ENCODE data around the gene C6orf15. TPM values are rescaled to one million over a fixed set of nuclear protein-coding genes. Genes with fewer than 3 reads are reported as not detected.

The C6orf15 gene
- total RNA-seq, 1 experiment from 2014 or later, result not detected

DNA sequence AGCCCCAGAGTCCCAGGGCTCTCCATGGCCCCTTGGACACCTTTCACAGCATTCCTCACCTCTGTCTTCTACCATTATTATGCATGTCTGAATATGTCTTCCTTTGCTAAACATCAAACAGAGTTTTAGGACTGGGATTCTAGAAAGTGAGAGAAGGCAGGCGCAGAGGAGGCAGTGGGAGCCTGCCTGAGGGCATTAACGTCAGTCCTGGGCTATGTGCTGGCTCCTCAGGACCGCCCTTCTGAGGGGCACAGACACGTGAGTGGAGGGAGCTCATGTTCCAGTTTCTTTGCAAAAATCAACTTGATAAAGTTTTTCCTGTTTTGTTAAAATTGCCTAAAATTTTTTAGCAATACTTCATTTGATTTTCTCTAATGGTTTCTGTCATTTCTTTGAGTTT lies 38.0 kb downstream of the C6orf15 start (continued):
- no peak for TF ChIP-seq REST (IDR thresholded peaks at IDR 0.05; ENCODE audit: low read depth)
- TF ChIP-seq YY1 (IDR thresholded peaks at IDR 0.05; ENCODE audit: extremely low read depth, insufficient replicate concordance, low read depth, low read length), result no peak
- no peak for TF ChIP-seq EGR1 (IDR thresholded peaks at IDR 0.05; ENCODE audit: low read depth)
- no peak for TF ChIP-seq SIN3A (IDR thresholded peaks at IDR 0.05; ENCODE audit: low read depth)

- Histone ChIP-seq H3K4me1 (ENCODE audit: control insufficient read depth in 1 of 2, insufficient read depth in 2 of 2, low read length in 2 of 2) (peaks cover 4 to 14% of the 10 kb centered on the region in 2 experiments; a peak in 3 of 4 replicates), H4K20me1 (ENCODE audit: insufficient read depth) (no peaks in the 10 kb centered on the region), H3K36me3 (ENCODE audit: control insufficient read depth in 1 of 2, insufficient read depth in 2 of 2, low read length in 2 of 2) (no peaks in the 10 kb centered on the region), H3K4me2 (ENCODE audit: low read length) (peak overlapping the region; percentile 20; the same call in 1 of the 2 replicates), H3K9me3 (ENCODE audit: control insufficient read depth in 1 of 2, insufficient read depth in 1 of 2, low read depth in 1 of 2, low read length in 2 of 2) (no peaks in the 10 kb centered on the region), H3K9ac (ENCODE audit: low read length) (no peak overlapping the region), H2AFZ (ENCODE audit: low read depth, low read length, poor library complexity, severe bottlenecking) (peak overlapping the region; percentile 20), H3K27ac (ENCODE audit: low read depth, low read length) (no peak overlapping the region), H3K79me2 (ENCODE audit: insufficient read depth, low read length) (no peaks in the 10 kb centered on the region), H3K27me3 (ENCODE audit: insufficient read depth, low read length) (no peaks in the 10 kb centered on the region), H3K4me3 (replicated peaks in 1 of 2; ENCODE audit: low read depth in 1 of 2, low read length in 2 of 2) (no peak overlapping the region), H3K9me2 (ENCODE audit: insufficient read depth) (no peaks in the 10 kb centered on the region)
- RAD21 ChIA-PET (ENCODE audit: low non-redundant PET in 1 of 2, low total read pairs in 2 of 2, uncharacterized antibody in 2 of 2, unreplicated experiment in 2 of 2), result interaction anchor here (0.6 to 2.0 kb wide), 10 partner anchors 9 to 340 kb away, joined by 3 to 5 read pairs (median 4); partner anchors contain the start of gene VARS2 (in 1 of the 2)
- BruUV-seq (replicated peaks), result no TSS peak
- intact Hi-C loops (cut with micrococcal nuclease), result loop anchor here (1.0 kb wide), 1 partner anchor 155 kb away; no protein-coding TSS in a partner anchor
- CTCF ChIA-PET, result interaction anchor here (0.6 to 3.3 kb wide), 25 partner anchors 8 to 589 kb away, joined by 3 to 44 read pairs (median 5); partner anchors contain the start of genes GTF2H4, PSORS1C1 and VARS2
- ATAC-seq (peak; percentile 90), DNase-seq (ENCODE audit: low read depth, low spot score) (peak; percentile 56)
- POLR2A ChIA-PET, result interaction anchor here (0.7 to 1.6 kb wide), 8 partner anchors 9 to 242 kb away, joined by 3 to 8 read pairs (median 4); partner anchors contain the start of genes GTF2H4, PSORS1C1 and VARS2
- TF ChIP-seq RAD21 (IDR thresholded peaks at IDR 0.05; ENCODE audit: low read depth), result peak; percentile 84
- TF ChIP-seq ELF1 (IDR thresholded peaks at IDR 0.05; ENCODE audit: borderline replicate concordance, low read depth), result no peak
- no peak for TF ChIP-seq EZH2phosphoT487 (IDR thresholded peaks at IDR 0.05; ENCODE audit: borderline replicate concordance)
- TF ChIP-seq CTCF (IDR thresholded peaks at IDR 0.05 in 2 of 3, conservative IDR thresholded peaks at IDR 0.05 in 1 of 3; ENCODE audit: borderline replicate concordance in 1 of 3, insufficient read depth in 1 of 3, low read depth in 2 of 3, low read length in 2 of 3), result peak; percentile 61 to 75 (median 61)
- no peak for TF ChIP-seq ZFX (IDR thresholded peaks at IDR 0.05)
- no peak for TF ChIP-seq YY1 (IDR thresholded peaks at IDR 0.05; ENCODE audit: extremely low read depth, insufficient replicate concordance, low read depth, low read length)
- no peak for TF ChIP-seq CBX3 (IDR thresholded peaks at IDR 0.05; ENCODE audit: low read depth)
- TF ChIP-seq EGR1 (IDR thresholded peaks at IDR 0.05; ENCODE audit: low read depth), result no peak
- no peak for TF ChIP-seq SIN3A (IDR thresholded peaks at IDR 0.05; ENCODE audit: low read depth)
- TF ChIP-seq TCF7L2 (IDR thresholded peaks at IDR 0.05; ENCODE audit: borderline replicate concordance, extremely low read depth, insufficient read depth, insufficient read length), result no peak
- TF ChIP-seq SRF (IDR thresholded peaks at IDR 0.05; ENCODE audit: low read depth), result no peak
- TF ChIP-seq JUND (IDR thresholded peaks at IDR 0.05), result no peak
- TF ChIP-seq, protein P1, sequence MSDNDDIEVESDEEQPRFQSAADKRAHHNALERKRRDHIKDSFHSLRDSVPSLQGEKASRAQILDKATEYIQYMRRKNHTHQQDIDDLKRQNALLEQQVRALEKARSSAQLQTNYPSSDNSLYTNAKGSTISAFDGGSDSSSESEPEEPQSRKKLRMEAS (IDR thresholded peaks at IDR 0.05), result no peak
Measured at GRCh38 chr6:31070711-31071197, 41.6 kb downstream of the C6orf15 start.
